T-helper 2 cell treated with Interferon-gamma antibody and Interleukin-4, amounts not matched to agents 5 μg/mL and 100 μg/mL, for 36 hours (primary cell): ENCODE measurements around the gene BANF2.

Source experiments
- DNase-seq: peaks from one replicate; pipeline ENCODE4 v3.0.0; 2021; ENCODE audit warnings: low spot score
- H3K27ac Mint-ChIP-seq: one replicate; pipeline ENCODE4 v1.8.0; 2021; ENCODE audit warnings: mild to moderate bottlenecking, mixed read lengths
- H3K27me3 Mint-ChIP-seq: one replicate; pipeline ENCODE4 v1.8.0; 2021; ENCODE audit warnings: low read depth, mixed read lengths
- H3K36me3 Mint-ChIP-seq: one replicate; pipeline ENCODE4 v1.8.0; 2021; ENCODE audit warnings: low read depth, mixed read lengths
- H3K4me1 Mint-ChIP-seq: one replicate; pipeline ENCODE4 v1.8.0; 2021; ENCODE audit warnings: low read depth, mixed read lengths
- H3K4me3 Mint-ChIP-seq: one replicate; pipeline ENCODE4 v1.8.0; 2022; ENCODE audit warnings: mild to moderate bottlenecking, moderate library complexity, mixed read lengths
- H3K9me3 Mint-ChIP-seq: one replicate; pipeline ENCODE4 v1.8.0; 2021; ENCODE audit warnings: mixed read lengths

BANF2 gene

GRCh38 chr20:17699931-17700351 lies at the start of gene BANF2:
Gene BANF2 (plus strand): TSS chr20:17699966. CDS start chr20:17725026, 25,060 bp downstream.
- DNase-seq = no peak
- Mint-ChIP-seq H3K4me3 (no peak within 1 kb of the TSS), H3K27me3 (peaks cover 3% of the 10 kb centered on the region), H3K36me3 (no peaks in the 10 kb centered on the region), H3K27ac (no peak within 1 kb of the TSS), H3K4me1 (no peaks in the 10 kb centered on the region), H3K9me3 (no peaks in the 10 kb centered on the region)

GRCh38 chr20:17650301-17651128 lies 49.3 kb upstream of the BANF2 start:
- Mint-ChIP-seq H3K36me3 (peaks cover 15% of the 10 kb centered on the region), H3K4me3 (no peak overlapping the region), H3K27me3 (no peaks in the 10 kb centered on the region), H3K27ac (no peak overlapping the region), H3K4me1 (peaks cover 4% of the 10 kb centered on the region), H3K9me3 (no peaks in the 10 kb centered on the region)
- no peak for DNase-seq

GRCh38 chr20:17651129-17651759 lies 48.5 kb upstream of the BANF2 start:
- Mint-ChIP-seq H3K4me1 (peaks cover 4% of the 10 kb centered on the region), H3K27ac (no peak overlapping the region)

GRCh38 chr20:17651760-17652388 lies 47.9 kb upstream of the BANF2 start:
- Mint-ChIP-seq H3K4me3 (no peak overlapping the region), H3K4me1 (peaks cover 4% of the 10 kb centered on the region), H3K9me3 (no peaks in the 10 kb centered on the region), H3K27me3 (no peaks in the 10 kb centered on the region), H3K36me3 (peaks cover 21% of the 10 kb centered on the region), H3K27ac (no peak overlapping the region)
- no peak for DNase-seq

More at GRCh38 chr20:17651129-17651759, 48.5 kb upstream of the BANF2 start:
- Mint-ChIP-seq H3K27me3 (no peaks in the 10 kb centered on the region), H3K36me3 (peaks cover 17% of the 10 kb centered on the region), H3K9me3 (no peaks in the 10 kb centered on the region), H3K4me3 (no peak overlapping the region)
- DNase-seq = no peak

GRCh38 chr20:17652411-17652810 lies 47.4 kb upstream of the BANF2 start:
- Mint-ChIP-seq H3K27me3 (no peaks in the 10 kb centered on the region), H3K4me1 (peaks cover 2% of the 10 kb centered on the region), H3K27ac (no peak overlapping the region), H3K4me3 (no peak overlapping the region), H3K9me3 (no peaks in the 10 kb centered on the region), H3K36me3 (peaks cover 25% of the 10 kb centered on the region)
- DNase-seq = no peak

- Mint-ChIP-seq H3K36me3 (peaks cover 39% of the 10 kb centered on the region), H3K4me3 (no peak overlapping the region), H3K27ac (no peak overlapping the region), H3K9me3 (no peaks in the 10 kb centered on the region), H3K27me3 (no peaks in the 10 kb centered on the region), H3K4me1 (peaks cover 8% of the 10 kb centered on the region)
- DNase-seq = no peak
These were observed 45.7 kb upstream of the BANF2 start for GRCh38 chr20:17653835-17654648.

- H3K9me3 Mint-ChIP-seq = no peaks in the 10 kb centered on the region
- H3K4me3 Mint-ChIP-seq = no peak overlapping the region
- no peaks in the 10 kb centered on the region for H3K27me3 Mint-ChIP-seq
- H3K4me1 Mint-ChIP-seq = peaks cover 6% of the 10 kb centered on the region
- H3K27ac Mint-ChIP-seq = no peak overlapping the region
- H3K36me3 Mint-ChIP-seq = peaks cover 40% of the 10 kb centered on the region
- no peak for DNase-seq
These were observed 45.0 kb upstream of the BANF2 start for GRCh38 chr20:17654649-17655285.

GRCh38 chr20:17655286-17655651 lies 44.5 kb upstream of the BANF2 start:
- Mint-ChIP-seq H3K4me1 (peaks cover 6% of the 10 kb centered on the region), H3K9me3 (no peaks in the 10 kb centered on the region), H3K36me3 (peaks cover 43% of the 10 kb centered on the region), H3K4me3 (no peak overlapping the region), H3K27me3 (no peaks in the 10 kb centered on the region), H3K27ac (no peak overlapping the region)
- no peak for DNase-seq

GRCh38 chr20:17655865-17656479 lies 43.8 kb upstream of the BANF2 start:
- H3K27ac Mint-ChIP-seq = no peak overlapping the region
- no peaks in the 10 kb centered on the region for H3K9me3 Mint-ChIP-seq
- no peak overlapping the region for H3K4me3 Mint-ChIP-seq
- no peak for DNase-seq
- peaks cover 7% of the 10 kb centered on the region for H3K4me1 Mint-ChIP-seq
- peaks cover 50% of the 10 kb centered on the region for H3K36me3 Mint-ChIP-seq
- no peaks in the 10 kb centered on the region for H3K27me3 Mint-ChIP-seq

GRCh38 chr20:17657079-17657825 lies 42.5 kb upstream of the BANF2 start:
- H3K27ac Mint-ChIP-seq = no peak overlapping the region
- DNase-seq = no peak
- H3K4me1 Mint-ChIP-seq = peaks cover 15% of the 10 kb centered on the region
- no peaks in the 10 kb centered on the region for H3K9me3 Mint-ChIP-seq
- peaks cover 55% of the 10 kb centered on the region for H3K36me3 Mint-ChIP-seq
- H3K27me3 Mint-ChIP-seq = no peaks in the 10 kb centered on the region
- H3K4me3 Mint-ChIP-seq = no peak overlapping the region

GRCh38 chr20:17657898-17658647 lies 41.7 kb upstream of the BANF2 start:
- Mint-ChIP-seq H3K4me1 (peaks cover 20% of the 10 kb centered on the region), H3K36me3 (peaks cover 59% of the 10 kb centered on the region), H3K9me3 (no peaks in the 10 kb centered on the region), H3K4me3 (no peak overlapping the region), H3K27me3 (no peaks in the 10 kb centered on the region), H3K27ac (no peak overlapping the region)
- DNase-seq = no peak

GRCh38 chr20:17658648-17658993 lies 41.1 kb upstream of the BANF2 start:
- Mint-ChIP-seq H3K27ac (no peak overlapping the region), H3K4me3 (no peak overlapping the region), H3K36me3 (peaks cover 59% of the 10 kb centered on the region), H3K9me3 (no peaks in the 10 kb centered on the region), H3K4me1 (peaks cover 24% of the 10 kb centered on the region), H3K27me3 (no peaks in the 10 kb centered on the region)
- no peak for DNase-seq
